WERI-Rb-1 (cell line): Measurements from ENCODE around the gene WNT11.

Experiments
- DNase-seq: peaks from one replicate; pipeline ENCODE4 v3.0.0-alpha.2; 2020
- H3K27ac ChIP-seq: fragments of 250-450 bp; sonication (Bioruptor Pico); 2 replicates; pipeline ENCODE4 v1.5.1; 2020; ENCODE audit warnings: mild to moderate bottlenecking, moderate library complexity
- H3K27me3 ChIP-seq: fragments of 250-450 bp; sonication (Bioruptor Pico); 2 replicates; pipeline ENCODE4 v1.5.1; 2021; ENCODE audit warnings: mild to moderate bottlenecking, low read depth, moderate library complexity; ENCODE audit not compliant: insufficient read depth, severe bottlenecking
- H3K36me3 ChIP-seq: fragments of 250-450 bp; sonication (Bioruptor Pico); 2 replicates; pipeline ENCODE4 v1.5.1; 2020; ENCODE audit warnings: mild to moderate bottlenecking, moderate library complexity
- H3K4me3 ChIP-seq: 2 replicates; pipeline ENCODE4 v1.5.1; 2011; ENCODE audit warnings: low read depth, mild to moderate bottlenecking, control low read depth, low read length
- H3K9me3 ChIP-seq: fragments of 250-450 bp; sonication (Bioruptor Pico); 2 replicates; pipeline ENCODE4 v1.5.1; 2021; ENCODE audit warnings: mild to moderate bottlenecking, moderate library complexity; ENCODE audit not compliant: severe bottlenecking
- TF ChIP-seq, protein P1 (sequence below): IDR thresholded peaks from 2 replicates; pipeline ENCODE4 v1.5.1; 2011; ENCODE audit warnings: low read depth, mild to moderate bottlenecking, control low read depth, inconsistent platforms, low read length

WNT11 gene

DNA sequence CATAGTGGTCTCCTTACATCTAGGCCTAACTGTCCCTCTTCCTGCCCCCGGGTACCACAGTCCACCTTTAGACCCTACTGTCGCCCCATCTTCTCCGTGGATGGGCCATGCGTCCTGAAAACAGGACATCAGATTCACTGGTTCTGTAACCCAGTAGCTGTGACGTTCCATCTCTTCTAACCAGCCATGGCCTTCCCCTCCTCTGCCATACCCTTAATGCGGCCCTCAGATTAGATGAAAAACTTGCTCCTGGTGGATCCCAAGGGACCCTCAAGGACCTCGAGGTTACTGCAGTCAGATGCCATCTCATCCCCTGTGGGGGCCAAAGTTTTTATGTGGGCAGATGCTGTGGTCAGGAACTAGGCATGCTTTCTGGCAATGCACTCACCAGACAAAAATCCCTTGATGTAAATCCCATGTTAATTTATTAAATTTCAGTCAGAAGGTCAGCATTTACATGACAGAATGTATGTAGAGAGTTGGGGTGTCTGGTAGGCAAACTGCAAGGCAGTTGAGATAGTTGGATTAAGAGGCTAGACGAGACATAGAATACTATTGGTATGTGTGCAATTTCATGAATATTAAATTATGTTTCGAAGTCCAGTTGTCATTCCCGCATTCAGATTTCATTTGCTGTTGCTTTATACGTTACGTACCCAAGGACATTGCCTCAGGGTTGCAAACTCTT is 64.3 kb downstream of the WNT11 start:
- no peak for DNase-seq
- H3K9me3 ChIP-seq: no peaks in the 10 kb centered on the region
- H3K27me3 ChIP-seq: no peaks in the 10 kb centered on the region
- no peaks in the 10 kb centered on the region; the same call in 1 of the 2 replicates for H3K36me3 ChIP-seq
- H3K27ac ChIP-seq: no peak overlapping the region
- H3K4me3 ChIP-seq: no peak overlapping the region
- TF ChIP-seq, protein P1, sequence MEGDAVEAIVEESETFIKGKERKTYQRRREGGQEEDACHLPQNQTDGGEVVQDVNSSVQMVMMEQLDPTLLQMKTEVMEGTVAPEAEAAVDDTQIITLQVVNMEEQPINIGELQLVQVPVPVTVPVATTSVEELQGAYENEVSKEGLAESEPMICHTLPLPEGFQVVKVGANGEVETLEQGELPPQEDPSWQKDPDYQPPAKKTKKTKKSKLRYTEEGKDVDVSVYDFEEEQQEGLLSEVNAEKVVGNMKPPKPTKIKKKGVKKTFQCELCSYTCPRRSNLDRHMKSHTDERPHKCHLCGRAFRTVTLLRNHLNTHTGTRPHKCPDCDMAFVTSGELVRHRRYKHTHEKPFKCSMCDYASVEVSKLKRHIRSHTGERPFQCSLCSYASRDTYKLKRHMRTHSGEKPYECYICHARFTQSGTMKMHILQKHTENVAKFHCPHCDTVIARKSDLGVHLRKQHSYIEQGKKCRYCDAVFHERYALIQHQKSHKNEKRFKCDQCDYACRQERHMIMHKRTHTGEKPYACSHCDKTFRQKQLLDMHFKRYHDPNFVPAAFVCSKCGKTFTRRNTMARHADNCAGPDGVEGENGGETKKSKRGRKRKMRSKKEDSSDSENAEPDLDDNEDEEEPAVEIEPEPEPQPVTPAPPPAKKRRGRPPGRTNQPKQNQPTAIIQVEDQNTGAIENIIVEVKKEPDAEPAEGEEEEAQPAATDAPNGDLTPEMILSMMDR: no peak

DNA sequence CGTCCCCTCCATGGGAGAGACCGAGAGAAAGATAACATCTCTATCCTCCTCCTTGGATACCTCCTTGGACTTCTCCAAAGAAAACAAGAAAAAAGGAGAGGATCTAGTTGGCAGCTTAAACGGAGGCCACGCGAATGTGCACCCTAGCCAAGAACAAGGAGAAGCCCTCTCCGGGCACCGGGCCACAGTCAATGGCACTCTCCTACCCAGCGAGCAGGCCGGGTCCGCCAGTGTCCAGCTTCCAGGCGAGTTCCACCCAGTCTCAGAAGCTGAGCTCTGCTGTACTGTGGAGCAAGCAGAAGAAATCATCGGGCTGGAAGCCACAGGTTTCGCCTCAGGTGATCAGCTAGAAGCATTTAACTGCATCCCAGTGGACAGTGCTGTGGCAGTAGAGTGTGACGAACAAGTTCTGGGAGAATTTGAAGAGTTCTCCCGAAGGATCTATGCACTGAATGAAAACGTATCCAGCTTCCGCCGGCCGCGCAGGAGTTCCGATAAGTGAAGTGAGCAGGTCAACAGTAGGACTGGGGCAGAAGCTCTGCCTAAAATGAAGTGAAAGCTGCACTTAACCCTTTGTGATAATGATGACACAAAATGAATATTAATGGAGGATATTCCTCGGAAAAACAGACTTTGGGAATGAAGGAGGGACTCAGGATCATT is 65.3 kb downstream of the WNT11 start:
- Histone ChIP-seq H3K9me3 (no peaks in the 10 kb centered on the region), H3K4me3 (no peak overlapping the region), H3K27ac (no peak overlapping the region), H3K27me3 (no peaks in the 10 kb centered on the region), H3K36me3 (no peaks in the 10 kb centered on the region; the same call in 1 of the 2 replicates)
- TF ChIP-seq, protein P1: no peak
- no peak for DNase-seq

DNA sequence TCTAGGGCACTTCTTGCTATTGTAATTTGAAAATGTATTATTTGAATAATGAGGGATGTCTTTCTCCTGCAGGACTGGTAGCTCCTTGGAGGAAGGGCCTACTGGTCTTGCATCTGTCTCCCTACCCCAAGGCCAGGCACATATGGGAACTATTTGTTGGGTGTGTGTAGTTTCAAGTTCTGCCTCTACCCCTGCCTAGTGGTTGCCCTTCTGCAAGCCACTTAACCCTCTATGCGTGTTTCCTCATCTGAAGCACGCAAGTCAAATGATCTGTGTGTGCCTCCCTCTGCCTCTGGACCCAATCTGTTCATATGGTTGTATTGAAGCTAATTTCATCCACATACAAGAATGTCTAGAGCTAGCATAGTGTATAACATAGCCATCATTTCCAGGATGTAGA is 67.0 kb downstream of the WNT11 start:
- TF ChIP-seq, protein P1: no peak
- Histone ChIP-seq H3K9me3 (no peaks in the 10 kb centered on the region), H3K27me3 (no peaks in the 10 kb centered on the region), H3K27ac (no peak overlapping the region), H3K4me3 (no peak overlapping the region), H3K36me3 (no peaks in the 10 kb centered on the region; the same call in 1 of the 2 replicates)
- DNase-seq: no peak
